Right lobe of liver (tissue), 4 donors: ENCODE results near the gene CCM2L.

Source experiments
- CTCF ChIP-seq, 4 donors: fragments of 200-600 bp in 3 of 4; fragments of 450-650 bp in 1 of 4; IDR thresholded peaks; one replicate each; pipeline versions ENCODE4 v1.5.1 to v1.8.0; 2016 to 2022; ENCODE audit warnings: antibody characterized with exemption in 4 of 4, mild to moderate bottlenecking in 2 of 4
- POLR2A ChIP-seq: fragments of 450-650 bp; IDR thresholded peaks from one replicate; pipeline ENCODE4 v1.6.1; 2017; ENCODE audit warnings: antibody characterized with exemption, mild to moderate bottlenecking
- donor health status: DM: no; HTN: no; CAD: no.
- donor health status: DM: no; HTN: no; CAD: no.
- donor health status: DM: no; HTN: yes; CAD: no.

GRCh38 chr20:32034581-32035425 lies 24.6 kb downstream of the CCM2L start:
- no peak for TF ChIP-seq CTCF (IDR thresholded peaks at IDR 0.05)
- TF ChIP-seq POLR2A: no peak
